Esophagus (tissue), 2 donors: Measurements from ENCODE around the gene PARP16. TPM values are rescaled to one million over a fixed set of nuclear protein-coding genes. Genes with fewer than 3 reads are reported as not detected.
A peak's percentile ranks its signal among the peaks of the same experiment; 100 is the strongest.
"Not testable (repeated sequence)": the region's sequence is repeated elsewhere in the genome, so short reads cannot be mapped to it uniquely, and the experiment has no call there.

Experiments
- H3K27ac ChIP-seq, 2 donors: one replicate each; pipeline ENCODE4 v1.5.1; 2013; ENCODE audit warnings: low read depth in 2 of 2, mild to moderate bottlenecking in 2 of 2, inconsistent platforms in 1 of 2, low read length in 1 of 2, moderate library complexity in 1 of 2
- H3K27me3 ChIP-seq, 2 donors: one replicate each; pipeline ENCODE4 v1.6.1; 2013; ENCODE audit warnings: low read length in 2 of 2, control low read depth in 1 of 2, mild to moderate bottlenecking in 1 of 2; ENCODE audit not compliant: insufficient read depth in 2 of 2, control insufficient read depth in 1 of 2
- H3K36me3 ChIP-seq, 2 donors: one replicate each; pipeline ENCODE4 v1.6.1; 2013; ENCODE audit warnings: low read length in 1 of 2; ENCODE audit not compliant: control insufficient read depth in 2 of 2, insufficient read depth in 2 of 2
- H3K4me1 ChIP-seq, 2 donors: one replicate each; pipeline ENCODE4 v1.6.1; 2013; ENCODE audit warnings: low read length in 1 of 2; ENCODE audit not compliant: control insufficient read depth in 2 of 2, insufficient read depth in 2 of 2
- H3K4me3 ChIP-seq, 2 donors: one replicate each; pipeline ENCODE4 v1.5.1; 2013; ENCODE audit warnings: low read length in 2 of 2, mild to moderate bottlenecking in 2 of 2, low read depth in 1 of 2, moderate library complexity in 1 of 2
- H3K9me3 ChIP-seq, 2 donors: one replicate each; pipeline ENCODE4 v1.6.1; 2013; ENCODE audit warnings: mild to moderate bottlenecking in 2 of 2, low read depth in 1 of 2, low read length in 1 of 2, moderate library complexity in 1 of 2; ENCODE audit not compliant: control insufficient read depth in 2 of 2, insufficient read depth in 1 of 2
- WGBS, 2 donors: extraction: QIAGEN DNeasy Blood & Tissue Kit; methylation state at CpG; one replicate each; pipeline ENCODE4 v1.1.7; 2013; 5-methylcytosine and 5-hydroxymethylcytosine counted together
- polyA plus RNA-seq, 2 donors: library from polyadenylated mRNA; stranded (reverse); fragments of 200-250 nt; gene quantifications; one replicate each; pipeline ENCODE4 v1.2.3, GENCODE V29; 2013
- donor health status: healthy with polysubstance abuse.
- donor health status: Bipolar disorder and iron deficiency.

Gene PARP16
- polyA plus RNA-seq, 2 donors: 4.5 to 5.6 TPM

- Histone ChIP-seq H3K9me3 (no peaks in the 10 kb centered on the region), H3K4me3 (no peak overlapping the region), H3K27ac (peak overlapping the region; percentile 28 to 47), H3K36me3 (no peaks in the 10 kb centered on the region), H3K4me1 (peaks cover 5 to 7% of the 10 kb centered on the region in 2 donors), H3K27me3 (no peaks in the 10 kb centered on the region)
- WGBS, 2 donors: 52 to 68% methylated on average over 8 of the region's 8 CpGs
Measured at GRCh38 chr15:65246026-65246714, 40.5 kb downstream of the PARP16 start.

GRCh38 chr15:65245096-65245856 lies 41.4 kb downstream of the PARP16 start:
- no peaks in the 10 kb centered on the region for H3K9me3 ChIP-seq
- peak overlapping the region; percentile 14 to 58 for H3K27ac ChIP-seq
- 69 to 73% methylated on average over 11 of the region's 11 CpGs for WGBS, 2 donors
- no peaks in the 10 kb centered on the region for H3K27me3 ChIP-seq
- no peak overlapping the region for H3K4me3 ChIP-seq
- H3K36me3 ChIP-seq: no peaks in the 10 kb centered on the region
- H3K4me1 ChIP-seq: peaks cover 5 to 7% of the 10 kb centered on the region in 2 donors

- Histone ChIP-seq H3K36me3 (no peaks in the 10 kb centered on the region), H3K27ac (peak overlapping the region; percentile 14 to 58), H3K4me3 (no peak overlapping the region), H3K4me1 (peaks cover 5 to 7% of the 10 kb centered on the region in 2 donors), H3K9me3 (no peaks in the 10 kb centered on the region), H3K27me3 (no peaks in the 10 kb centered on the region)
Measured at GRCh38 chr15:65244638-65245037, 42.0 kb downstream of the PARP16 start.

GRCh38 chr15:65236443-65236842 lies 50.2 kb downstream of the PARP16 start:
- 93 to 98% methylated on average over 8 of the region's 8 CpGs for WGBS, 2 donors
- H3K27ac ChIP-seq, H3K4me1 ChIP-seq, H3K27me3 ChIP-seq, H3K4me3 ChIP-seq, H3K9me3 ChIP-seq, H3K36me3 ChIP-seq: not testable (repeated sequence)

GRCh38 chr15:65233696-65234095 lies 53.0 kb downstream of the PARP16 start:
- 76 to 79% methylated on average over 5 of the region's 5 CpGs for WGBS, 2 donors
- H3K9me3 ChIP-seq: no peaks in the 10 kb centered on the region
- H3K27ac ChIP-seq: no peak overlapping the region
- no peak overlapping the region for H3K4me3 ChIP-seq
- no peaks in the 10 kb centered on the region for H3K36me3 ChIP-seq
- no peaks in the 10 kb centered on the region for H3K27me3 ChIP-seq
- H3K4me1 ChIP-seq: no peaks in the 10 kb centered on the region

GRCh38 chr15:65232520-65232919 lies 54.2 kb downstream of the PARP16 start:
- Histone ChIP-seq H3K27ac (no peak overlapping the region), H3K9me3 (no peaks in the 10 kb centered on the region), H3K36me3 (no peaks in the 10 kb centered on the region), H3K4me1 (no peaks in the 10 kb centered on the region), H3K4me3 (no peak overlapping the region), H3K27me3 (no peaks in the 10 kb centered on the region)
- 93 to 98% methylated on average over 3 of the region's 3 CpGs for WGBS, 2 donors

GRCh38 chr15:65231306-65231705 lies 55.4 kb downstream of the PARP16 start:
- H3K4me3 ChIP-seq: no peak overlapping the region
- H3K4me1 ChIP-seq: no peaks in the 10 kb centered on the region
- H3K9me3 ChIP-seq: no peaks in the 10 kb centered on the region
- no peaks in the 10 kb centered on the region for H3K27me3 ChIP-seq
- H3K27ac ChIP-seq: no peak overlapping the region
- WGBS, 2 donors: 92 to 93% methylated on average over 10 of the region's 10 CpGs
- H3K36me3 ChIP-seq: no peaks in the 10 kb centered on the region

GRCh38 chr15:65226901-65227300 lies 59.8 kb downstream of the PARP16 start:
- not testable (repeated sequence) for H3K4me1 ChIP-seq, H3K9me3 ChIP-seq, H3K27ac ChIP-seq, H3K36me3 ChIP-seq, H3K4me3 ChIP-seq, H3K27me3 ChIP-seq
- WGBS, 2 donors: 71 to 74% methylated on average over 4 of the region's 10 CpGs

- H3K4me1 ChIP-seq: no peaks in the 10 kb centered on the region
- WGBS, 2 donors: 93 to 96% methylated on average over 3 of the region's 3 CpGs
- H3K4me3 ChIP-seq: no peak overlapping the region
- no peak overlapping the region for H3K27ac ChIP-seq
- no peaks in the 10 kb centered on the region for H3K36me3 ChIP-seq
- no peaks in the 10 kb centered on the region for H3K27me3 ChIP-seq
- H3K9me3 ChIP-seq: no peaks in the 10 kb centered on the region
Measured at GRCh38 chr15:65226221-65226620, 60.5 kb downstream of the PARP16 start.

- H3K27ac ChIP-seq: no peak overlapping the region
- H3K9me3 ChIP-seq: no peaks in the 10 kb centered on the region
- 86 to 88% methylated on average over 6 of the region's 6 CpGs for WGBS, 2 donors
- H3K36me3 ChIP-seq: no peaks in the 10 kb centered on the region
- H3K4me3 ChIP-seq: no peak overlapping the region
- H3K4me1 ChIP-seq: no peaks in the 10 kb centered on the region
- H3K27me3 ChIP-seq: no peaks in the 10 kb centered on the region
Measured at GRCh38 chr15:65223996-65224395, 62.7 kb downstream of the PARP16 start.
